HG03342 (cell line): ENCODE data around the gene STX1B.
"Not testable (repeated sequence)": the region's sequence is repeated elsewhere in the genome, so short reads cannot be mapped to it uniquely, and the experiment has no call there.

Experiments used
- ATAC-seq: cut with Tn5 transposase; IDR thresholded peaks from one replicate; pipeline ENCODE4 v1.9.1; 2021; ENCODE audit warnings: mild to moderate bottlenecking, moderate library complexity; ENCODE audit not compliant: unreplicated experiment

The STX1B gene

GRCh38 chr16:31016018-31016417 lies 5.6 kb upstream of the STX1B start:
- no peak for ATAC-seq

GRCh38 chr16:31013292-31013691 lies 2.9 kb upstream of the STX1B start:
- ATAC-seq = not testable (repeated sequence)

GRCh38 chr16:31011815-31012214 lies 1.4 kb upstream of the STX1B start:
- not testable (repeated sequence) for ATAC-seq

- no peak for ATAC-seq
Observed at GRCh38 chr16:31009894-31010584, 399 bp downstream of the STX1B start.

- ATAC-seq = no peak
Observed at GRCh38 chr16:31009120-31009519, 1.3 kb downstream of the STX1B start.

- ATAC-seq = no peak
Observed at GRCh38 chr16:31008551-31008950, 1.9 kb downstream of the STX1B start.

- no peak for ATAC-seq
Observed at GRCh38 chr16:31008149-31008548, 2.3 kb downstream of the STX1B start.

GRCh38 chr16:31007684-31008083 lies 2.8 kb downstream of the STX1B start:
- ATAC-seq = no peak

GRCh38 chr16:31006589-31006988 lies 3.8 kb downstream of the STX1B start:
- ATAC-seq = no peak

GRCh38 chr16:31006086-31006385 lies 4.4 kb downstream of the STX1B start:
- ATAC-seq = no peak

GRCh38 chr16:31005350-31006085 lies 4.9 kb downstream of the STX1B start:
- no peak for ATAC-seq

- no peak for ATAC-seq
Observed at GRCh38 chr16:31004658-31005057, 5.8 kb downstream of the STX1B start.

- no peak for ATAC-seq
Observed at GRCh38 chr16:31003744-31004143, 6.7 kb downstream of the STX1B start.

- no peak for ATAC-seq
Observed at GRCh38 chr16:31002862-31003341, 7.5 kb downstream of the STX1B start.

GRCh38 chr16:31002250-31002700 lies 8.2 kb downstream of the STX1B start:
- ATAC-seq = no peak

GRCh38 chr16:31001507-31002249 lies 8.8 kb downstream of the STX1B start:
- ATAC-seq = no peak

- no peak for ATAC-seq
Observed at GRCh38 chr16:31000671-31001382, 9.6 kb downstream of the STX1B start.

- ATAC-seq = no peak
Observed at GRCh38 chr16:30998852-30999761, 11.3 kb downstream of the STX1B start.

GRCh38 chr16:30997725-30998711 lies 12.4 kb downstream of the STX1B start:
- ATAC-seq = no peak
